HEK293 (cell line): ENCODE results near the gene SPINT4.

Source experiments
- CTCF ChIA-PET: fragments of 350-600 bp; formaldehyde crosslinking; extraction: SDS; loops from one replicate; lab custom pipeline; 2021; ENCODE audit warnings: antibody characterized with exemption; lab: Yijun Ruan, JAX
- POLR2A ChIA-PET: fragments of 300-600 bp; formaldehyde crosslinking; extraction: SDS; loops from one replicate; lab custom pipeline; 2020; ENCODE audit warnings: antibody characterized with exemption, inconsistent platforms; lab: Yijun Ruan, JAX
- H3K27ac ChIP-seq: fragments of 200-500 bp; sonication (Bioruptor generic); 2 replicates; pipeline ENCODE4 v1.5.1; 2014; ENCODE audit warnings: low read depth, low read length, control low read depth, inconsistent platforms; ENCODE audit errors: extremely low read depth
- H3K36me3 ChIP-seq, 2 experiments: fragments of 200-500 bp in 1 of 2; sonication (Bioruptor generic) in 1 of 2; 1 replicate in 1 of 2; 2 replicates in 1 of 2; pipeline ENCODE4 v1.5.1; 2014 to 2017; ENCODE audit warnings: inconsistent platforms in 2 of 2, low read length in 2 of 2; ENCODE audit not compliant: control insufficient read depth in 2 of 2, insufficient read depth in 1 of 2
- H3K4me1 ChIP-seq: fragments of 200-500 bp; sonication (Bioruptor generic); 2 replicates; pipeline ENCODE4 v1.5.1; 2014; ENCODE audit warnings: mild to moderate bottlenecking, low read length, inconsistent platforms; ENCODE audit not compliant: control insufficient read depth, insufficient read depth
- H3K4me3 ChIP-seq: 2 replicates; pipeline ENCODE4 v1.5.1; 2011; ENCODE audit warnings: low read depth, mild to moderate bottlenecking, control low read depth, low read length, moderate library complexity
- H3K9me3 ChIP-seq: fragments of 200-500 bp; sonication (Bioruptor generic); 2 replicates; pipeline ENCODE4 v1.5.1; 2014; ENCODE audit warnings: low read depth, low read length, inconsistent platforms; ENCODE audit not compliant: control insufficient read depth, insufficient read depth
- KLF10 ChIP-seq: fragments of 450-650 bp; IDR thresholded peaks from 2 replicates; pipeline ENCODE4 v1.5.1; 2018; ENCODE audit warnings: missing biosample characterization, mild to moderate bottlenecking, missing genetic modification characterization
- KLF17 ChIP-seq: fragments of 450-650 bp; formaldehyde crosslinking; IDR thresholded peaks from 2 replicates; pipeline ENCODE4 v1.5.1; 2016; ENCODE audit warnings: missing biosample characterization, missing genetic modification characterization
- REPIN1 ChIP-seq: fragments of 450-650 bp; formaldehyde crosslinking; IDR thresholded peaks from 2 replicates; pipeline ENCODE4 v1.5.1; 2017; ENCODE audit warnings: missing biosample characterization, missing genetic modification characterization, low read depth
- ZBTB11 ChIP-seq: fragments of 450-650 bp; formaldehyde crosslinking; conservative IDR thresholded peaks from 2 replicates; pipeline ENCODE4 v1.5.1; 2016; ENCODE audit warnings: low read depth, missing biosample characterization, missing genetic modification characterization
- ZBTB8A ChIP-seq: fragments of 450-650 bp; formaldehyde crosslinking; IDR thresholded peaks from 2 replicates; pipeline ENCODE4 v1.5.1; 2016; ENCODE audit warnings: missing biosample characterization, missing genetic modification characterization
- ZNF18 ChIP-seq: fragments of 450-650 bp; formaldehyde crosslinking; IDR thresholded peaks from 2 replicates; pipeline ENCODE4 v1.5.1; 2016; ENCODE audit warnings: missing biosample characterization, missing genetic modification characterization
- ZNF23 ChIP-seq: fragments of 450-650 bp; formaldehyde crosslinking; IDR thresholded peaks from 2 replicates; pipeline ENCODE4 v1.5.1; 2016; ENCODE audit warnings: missing biosample characterization, missing genetic modification characterization, borderline replicate concordance
- ZNF280D ChIP-seq: fragments of 450-650 bp; formaldehyde crosslinking; IDR thresholded peaks from 2 replicates; pipeline ENCODE4 v1.5.1; 2016; ENCODE audit warnings: missing biosample characterization, missing genetic modification characterization
- ZNF362 ChIP-seq: fragments of 450-650 bp; formaldehyde crosslinking; IDR thresholded peaks from 2 replicates; pipeline ENCODE4 v1.5.1; 2016; ENCODE audit warnings: missing biosample characterization, missing genetic modification characterization
- ZNF391 ChIP-seq: fragments of 450-650 bp; formaldehyde crosslinking; IDR thresholded peaks from 2 replicates; pipeline ENCODE4 v1.5.1; 2016; ENCODE audit warnings: low read depth, missing biosample characterization, missing genetic modification characterization, borderline replicate concordance
- ZNF416 ChIP-seq: fragments of 450-650 bp; formaldehyde crosslinking; IDR thresholded peaks from 2 replicates; pipeline ENCODE4 v1.5.1; 2016; ENCODE audit warnings: missing biosample characterization, missing genetic modification characterization
- ZNF518A ChIP-seq: fragments of 450-650 bp; formaldehyde crosslinking; conservative IDR thresholded peaks from 2 replicates; pipeline ENCODE4 v1.5.1; 2016; ENCODE audit warnings: low read depth, missing biosample characterization, missing genetic modification characterization
- ZNF521 ChIP-seq: fragments of 450-650 bp; formaldehyde crosslinking; IDR thresholded peaks from 2 replicates; pipeline ENCODE4 v1.5.1; 2017; ENCODE audit warnings: missing biosample characterization, mild to moderate bottlenecking, missing genetic modification characterization
- ZNF529 ChIP-seq: fragments of 450-650 bp; formaldehyde crosslinking; IDR thresholded peaks from 2 replicates; pipeline ENCODE4 v1.5.1; 2017; ENCODE audit warnings: missing genetic modification characterization, missing biosample characterization; ENCODE audit not compliant: insufficient replicate concordance
- ZNF585B ChIP-seq: fragments of 450-650 bp; formaldehyde crosslinking; IDR thresholded peaks from 2 replicates; pipeline ENCODE4 v1.5.1; 2016; ENCODE audit warnings: missing biosample characterization, missing genetic modification characterization
- ZNF610 ChIP-seq: fragments of 450-650 bp; formaldehyde crosslinking; IDR thresholded peaks from 2 replicates; pipeline ENCODE4 v1.5.1; 2016; ENCODE audit warnings: missing biosample characterization, missing genetic modification characterization, borderline replicate concordance
- ZNF621 ChIP-seq: fragments of 450-650 bp; formaldehyde crosslinking; IDR thresholded peaks from 2 replicates; pipeline ENCODE4 v1.5.1; 2017; ENCODE audit warnings: missing biosample characterization, missing genetic modification characterization
- ZNF623 ChIP-seq: fragments of 450-650 bp; formaldehyde crosslinking; IDR thresholded peaks from 2 replicates; pipeline ENCODE4 v1.5.1; 2016; ENCODE audit warnings: missing biosample characterization, missing genetic modification characterization
- ZNF670 ChIP-seq: fragments of 450-650 bp; formaldehyde crosslinking; IDR thresholded peaks from 2 replicates; pipeline ENCODE4 v1.5.1; 2016; ENCODE audit warnings: missing biosample characterization, missing genetic modification characterization, low read depth
- ZNF785 ChIP-seq: fragments of 450-650 bp; formaldehyde crosslinking; IDR thresholded peaks from 2 replicates; pipeline ENCODE4 v1.5.1; 2016; ENCODE audit warnings: missing biosample characterization, missing genetic modification characterization

SPINT4 gene

GRCh38 chr20:45742596-45742995, 20.4 kb downstream of the SPINT4 start:
- TF ChIP-seq ZNF391 (tag by site-specific recombination) (no peak), KLF10 (tag by site-specific recombination) (no peak), REPIN1 (no peak), ZNF585B (tag by site-specific recombination) (no peak), ZNF18 (tag by site-specific recombination) (no peak), KLF17 (no peak), ZBTB8A (no peak), ZNF670 (tag by site-specific recombination) (no peak), ZNF529 (tag by site-specific recombination) (no peak), ZNF362 (no peak), ZNF785 (tag by site-specific recombination) (no peak), ZNF610 (tag by site-specific recombination) (no peak), ZNF416 (tag by site-specific recombination) (no peak), ZBTB11 (tag by site-specific recombination) (no peak)
- ChIA-PET CTCF (interaction anchor here (0.7 to 1.1 kb wide), 2 partner anchors 28 to 100 kb away, joined by 3 to 5 read pairs; no protein-coding TSS in a partner anchor), POLR2A (no interaction called here)

GRCh38 chr20:45745015-45745414, 22.9 kb downstream of the SPINT4 start:
- H3K9me3 ChIP-seq: no peaks in the 10 kb centered on the region
- H3K27ac ChIP-seq: no peak overlapping the region
- no peak overlapping the region for H3K4me3 ChIP-seq
- ChIA-PET POLR2A (no interaction called here), CTCF (no interaction called here)
- no peaks in the 10 kb centered on the region for H3K36me3 ChIP-seq
- no peaks in the 10 kb centered on the region for H3K4me1 ChIP-seq
- TF ChIP-seq ZNF621 (tag by site-specific recombination) (no peak), ZNF518A (no peak), ZNF521 (tag by site-specific recombination) (no peak), ZNF23 (tag by site-specific recombination) (no peak), ZNF623 (tag by site-specific recombination) (no peak), ZNF280D (tag by site-specific recombination) (no peak), ZNF785 (tag by site-specific recombination) (no peak)

More at GRCh38 chr20:45742596-45742995, 20.4 kb downstream of the SPINT4 start:
- H3K4me3 ChIP-seq: no peak overlapping the region
- no peaks in the 10 kb centered on the region for H3K4me1 ChIP-seq
- H3K36me3 ChIP-seq: no peaks in the 10 kb centered on the region
- no peaks in the 10 kb centered on the region for H3K9me3 ChIP-seq
- H3K27ac ChIP-seq: no peak overlapping the region
